GM12864 (cell line): ENCODE data around the gene ZNG1A.
"Not testable (repeated sequence)": the region's sequence is repeated elsewhere in the genome, so short reads cannot be mapped to it uniquely, and the experiment has no call there.

Experiments used
- DNase-seq: peaks from one replicate; pipeline ENCODE4 v3.0.0-alpha.2; 2011; ENCODE audit warnings: low read depth
- H3K4me3 ChIP-seq: 2 replicates; pipeline ENCODE4 v1.5.1; 2011; ENCODE audit warnings: mild to moderate bottlenecking, low read depth, low read length, control low read depth
- TF ChIP-seq, protein P1 (sequence below): IDR thresholded peaks from 2 replicates; pipeline ENCODE4 v1.5.1; 2011; ENCODE audit warnings: low read depth, mild to moderate bottlenecking, moderate library complexity, low read length, control low read depth, inconsistent platforms; ENCODE audit errors: missing control alignments

The ZNG1A gene

DNA sequence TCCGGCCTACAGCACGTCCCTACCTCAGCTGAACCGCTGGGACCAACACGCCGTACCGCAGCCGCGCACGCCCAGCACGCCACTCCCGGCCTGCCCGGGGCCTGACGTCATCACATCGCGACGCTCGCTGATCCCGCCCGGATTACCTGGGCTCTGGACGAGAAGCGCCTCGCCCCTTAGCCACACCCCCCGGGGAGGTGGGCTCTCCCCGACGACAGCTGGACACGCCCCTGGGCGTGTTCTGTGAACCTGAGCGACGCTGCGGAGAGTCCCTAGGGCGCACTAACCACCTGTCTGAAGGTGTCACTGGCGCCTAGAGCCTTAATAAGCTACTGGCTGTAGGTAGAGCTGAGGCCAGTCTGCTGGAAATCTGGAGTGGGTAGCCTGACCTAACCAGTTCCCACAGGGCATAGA, at the start of gene ZNG1A:
Gene ZNG1A (minus strand): TSS at position 87 of the 414 bp plus-strand sequence. CDS start 87 bp downstream, outside the sequence.
- H3K4me3 ChIP-seq = peak within 1 kb of the TSS; percentile 45

DNA sequence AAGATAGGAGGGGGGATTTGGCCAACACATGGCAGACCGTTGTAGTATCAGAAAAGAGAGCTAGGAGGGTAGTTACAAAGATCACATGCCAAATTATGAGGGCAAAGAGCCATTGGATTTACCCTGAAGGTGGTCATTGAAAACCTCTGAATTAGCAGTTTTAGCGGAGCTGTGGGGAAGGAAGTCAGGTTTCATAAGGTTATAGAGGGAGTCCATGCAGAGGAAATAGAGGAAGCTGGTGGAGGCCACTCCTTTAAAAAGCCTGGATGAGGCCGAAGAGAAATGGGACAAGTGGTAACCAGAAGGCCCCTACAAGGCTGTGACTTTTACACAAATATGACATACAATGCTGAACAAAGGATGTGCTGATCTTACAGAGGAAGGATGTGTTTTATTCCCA, 49.0 kb upstream of the ZNG1A start:
- no peak overlapping the region for H3K4me3 ChIP-seq
- no peak for DNase-seq
- TF ChIP-seq, protein P1, sequence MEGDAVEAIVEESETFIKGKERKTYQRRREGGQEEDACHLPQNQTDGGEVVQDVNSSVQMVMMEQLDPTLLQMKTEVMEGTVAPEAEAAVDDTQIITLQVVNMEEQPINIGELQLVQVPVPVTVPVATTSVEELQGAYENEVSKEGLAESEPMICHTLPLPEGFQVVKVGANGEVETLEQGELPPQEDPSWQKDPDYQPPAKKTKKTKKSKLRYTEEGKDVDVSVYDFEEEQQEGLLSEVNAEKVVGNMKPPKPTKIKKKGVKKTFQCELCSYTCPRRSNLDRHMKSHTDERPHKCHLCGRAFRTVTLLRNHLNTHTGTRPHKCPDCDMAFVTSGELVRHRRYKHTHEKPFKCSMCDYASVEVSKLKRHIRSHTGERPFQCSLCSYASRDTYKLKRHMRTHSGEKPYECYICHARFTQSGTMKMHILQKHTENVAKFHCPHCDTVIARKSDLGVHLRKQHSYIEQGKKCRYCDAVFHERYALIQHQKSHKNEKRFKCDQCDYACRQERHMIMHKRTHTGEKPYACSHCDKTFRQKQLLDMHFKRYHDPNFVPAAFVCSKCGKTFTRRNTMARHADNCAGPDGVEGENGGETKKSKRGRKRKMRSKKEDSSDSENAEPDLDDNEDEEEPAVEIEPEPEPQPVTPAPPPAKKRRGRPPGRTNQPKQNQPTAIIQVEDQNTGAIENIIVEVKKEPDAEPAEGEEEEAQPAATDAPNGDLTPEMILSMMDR = no peak

More for the DNA sequence above, at the start of gene ZNG1A:
- peak; percentile 10 for DNase-seq

DNA sequence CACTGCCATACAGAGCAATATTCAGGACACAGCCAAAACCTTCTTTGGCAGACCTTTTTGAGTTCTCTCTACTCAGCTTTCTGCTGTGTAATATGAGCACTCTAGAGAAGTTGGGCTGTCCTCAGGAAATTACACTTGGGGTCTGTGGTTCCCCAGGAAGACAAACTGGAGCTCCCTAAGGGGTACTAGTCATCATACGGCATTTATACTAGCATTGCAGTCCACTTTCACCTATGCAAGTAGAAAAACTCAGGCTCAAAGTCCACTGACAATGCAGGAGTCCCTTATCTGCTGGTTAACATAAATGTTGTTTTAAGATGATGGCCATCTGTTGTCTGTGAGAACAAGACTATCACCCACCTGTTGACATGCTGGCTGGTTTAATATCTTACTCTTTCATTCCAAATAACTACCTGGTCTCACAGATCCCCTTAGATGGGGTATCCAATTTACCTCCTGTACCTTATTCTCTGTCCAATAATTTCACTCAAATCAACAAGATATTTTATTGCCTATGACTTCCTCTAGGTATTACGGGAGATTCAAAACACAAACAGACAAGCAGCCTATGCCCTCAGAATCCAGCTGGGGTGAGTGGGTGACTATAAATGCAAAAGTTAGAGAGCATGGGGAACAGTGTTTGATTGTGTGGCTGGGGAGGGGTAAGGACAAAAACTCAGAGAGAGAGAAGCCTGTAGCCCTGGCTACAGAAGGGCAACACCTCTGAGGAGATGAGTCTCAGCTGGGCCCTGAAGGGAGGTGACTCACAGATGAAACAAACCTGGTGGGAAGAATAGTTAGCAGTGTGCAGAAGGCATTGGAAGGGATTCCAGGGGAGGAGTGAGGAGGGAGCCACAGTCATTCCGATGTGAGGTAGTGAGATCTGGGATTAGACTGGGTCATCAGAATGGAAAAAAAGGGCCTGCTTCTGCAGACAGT, 46.0 kb upstream of the ZNG1A start:
- no peak for DNase-seq
- TF ChIP-seq, protein P1 = no peak
- no peak overlapping the region for H3K4me3 ChIP-seq

DNA sequence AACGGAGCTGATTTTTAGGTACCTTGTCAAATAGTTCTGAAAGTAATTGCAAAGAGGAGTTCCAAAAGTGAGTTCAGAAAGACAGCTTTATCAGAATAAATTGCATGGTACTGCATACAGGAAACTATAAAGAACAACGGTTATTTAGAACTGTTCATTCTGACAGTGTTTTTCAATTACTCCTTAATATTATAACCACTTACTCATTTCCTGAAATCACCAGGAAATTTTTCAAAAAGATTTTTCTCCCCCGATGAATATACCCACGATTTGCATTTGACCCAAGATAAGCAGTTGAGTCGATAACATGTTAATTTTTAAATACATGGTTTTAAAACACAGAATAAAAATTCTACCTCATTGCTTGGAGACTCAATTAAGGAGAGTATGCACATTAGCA, 45.2 kb upstream of the ZNG1A start:
- no peak for DNase-seq
- TF ChIP-seq, protein P1 = no peak
- no peak overlapping the region; the same call in 1 of the 2 replicates for H3K4me3 ChIP-seq

DNA sequence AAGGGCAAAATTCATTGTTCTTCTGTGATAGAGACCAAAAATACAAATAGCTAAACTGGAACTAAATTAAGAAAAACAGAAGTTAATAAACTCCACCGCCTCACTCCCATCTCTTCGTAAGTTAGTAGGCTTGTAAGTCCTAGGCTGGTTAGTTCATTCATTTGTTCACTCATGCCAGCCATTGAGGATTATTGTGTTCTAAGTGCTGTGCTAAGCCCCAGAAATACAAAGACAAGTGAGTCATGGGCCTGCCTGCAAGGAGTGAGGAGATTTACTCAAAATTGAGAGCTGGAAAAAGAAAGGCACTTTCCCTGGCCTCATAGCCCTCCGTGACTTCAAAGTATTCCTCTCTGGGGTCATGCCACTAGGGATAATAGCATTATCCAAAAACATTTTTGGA, 44.3 kb upstream of the ZNG1A start:
- no peak for DNase-seq
- TF ChIP-seq, protein P1 = no peak

GRCh38 chr9:221989-222776, 43.3 kb upstream of the ZNG1A start:
- H3K4me3 ChIP-seq = peak overlapping the region; percentile 23; the same call in 1 of the 2 replicates
- DNase-seq = no peak
- TF ChIP-seq, protein P1 = no peak

More for the DNA sequence above, 44.3 kb upstream of the ZNG1A start:
- H3K4me3 ChIP-seq = peak overlapping the region; percentile 33

GRCh38 chr9:219670-220365, 41.0 kb upstream of the ZNG1A start:
- TF ChIP-seq, protein P1 = no peak
- DNase-seq = no peak

GRCh38 chr9:219036-219435, 40.2 kb upstream of the ZNG1A start:
- H3K4me3 ChIP-seq, DNase-seq: not testable (repeated sequence)

More at GRCh38 chr9:219670-220365, 41.0 kb upstream of the ZNG1A start:
- no peak overlapping the region; the same call in 1 of the 2 replicates for H3K4me3 ChIP-seq
